Neuron (in vitro differentiated cells): ENCODE measurements around the gene CHIT1.
"Not testable (repeated sequence)": the region's sequence is repeated elsewhere in the genome, so short reads cannot be mapped to it uniquely, and the experiment has no call there.

Experiments
- H2AFZ ChIP-seq: one replicate; pipeline ENCODE4 v1.6.1; 2013; ENCODE audit warnings: low read depth, mild to moderate bottlenecking, inconsistent platforms, low read length, moderate library complexity
- H3K27me3 ChIP-seq: one replicate; pipeline ENCODE4 v1.6.1; 2013; ENCODE audit warnings: low read length; ENCODE audit not compliant: insufficient read depth
- H3K36me3 ChIP-seq: one replicate; pipeline ENCODE4 v1.6.1; 2013; ENCODE audit warnings: low read length; ENCODE audit not compliant: insufficient read depth
- H3K4me1 ChIP-seq: one replicate; pipeline ENCODE4 v1.6.1; 2013; ENCODE audit warnings: low read length; ENCODE audit not compliant: insufficient read depth
- H3K4me3 ChIP-seq: 2 replicates; pipeline ENCODE4 v1.5.1; 2013; ENCODE audit warnings: mild to moderate bottlenecking, low read length, moderate library complexity
- H3K9me3 ChIP-seq: one replicate; pipeline ENCODE4 v1.6.1; 2013; ENCODE audit warnings: low read length

CHIT1 gene

GRCh38 chr1:203271018-203271743, 41.7 kb upstream of the CHIT1 start:
- Histone ChIP-seq H3K36me3 (no peaks in the 10 kb centered on the region), H3K4me1 (peaks cover 18% of the 10 kb centered on the region), H3K27me3 (no peaks in the 10 kb centered on the region), H3K9me3 (no peaks in the 10 kb centered on the region), H3K4me3 (no peak overlapping the region), H2AFZ (peak overlapping the region; percentile 21)

GRCh38 chr1:203270448-203270847, 41.0 kb upstream of the CHIT1 start:
- Histone ChIP-seq H2AFZ (peak overlapping the region; percentile 21), H3K9me3 (no peaks in the 10 kb centered on the region), H3K4me3 (no peak overlapping the region), H3K27me3 (no peaks in the 10 kb centered on the region), H3K4me1 (peaks cover 18% of the 10 kb centered on the region), H3K36me3 (no peaks in the 10 kb centered on the region)

GRCh38 chr1:203269654-203270020, 40.2 kb upstream of the CHIT1 start:
- Histone ChIP-seq H2AFZ (no peak overlapping the region), H3K4me1 (peaks cover 16% of the 10 kb centered on the region), H3K36me3 (no peaks in the 10 kb centered on the region), H3K4me3 (no peak overlapping the region), H3K27me3 (no peaks in the 10 kb centered on the region), H3K9me3 (no peaks in the 10 kb centered on the region)

GRCh38 chr1:203268901-203269653, 39.6 kb upstream of the CHIT1 start:
- Histone ChIP-seq H3K27me3 (no peaks in the 10 kb centered on the region), H3K9me3 (no peaks in the 10 kb centered on the region), H3K4me1 (peaks cover 13% of the 10 kb centered on the region), H3K4me3 (no peak overlapping the region), H3K36me3 (no peaks in the 10 kb centered on the region), H2AFZ (no peak overlapping the region)

- H2AFZ ChIP-seq: no peak overlapping the region
- H3K4me3 ChIP-seq: no peak overlapping the region
- no peaks in the 10 kb centered on the region for H3K27me3 ChIP-seq
- H3K9me3 ChIP-seq: no peaks in the 10 kb centered on the region
- peaks cover 3% of the 10 kb centered on the region for H3K4me1 ChIP-seq
- no peaks in the 10 kb centered on the region for H3K36me3 ChIP-seq
Measured at GRCh38 chr1:203267912-203268311, 38.4 kb upstream of the CHIT1 start.

GRCh38 chr1:203267347-203267846, 37.9 kb upstream of the CHIT1 start:
- no peaks in the 10 kb centered on the region for H3K36me3 ChIP-seq
- no peak overlapping the region for H2AFZ ChIP-seq
- no peaks in the 10 kb centered on the region for H3K9me3 ChIP-seq
- H3K4me1 ChIP-seq: peaks cover 3% of the 10 kb centered on the region
- no peaks in the 10 kb centered on the region for H3K27me3 ChIP-seq
- H3K4me3 ChIP-seq: peak overlapping the region; percentile 44

- not testable (repeated sequence) for H3K4me3 ChIP-seq, H3K36me3 ChIP-seq, H3K9me3 ChIP-seq, H3K4me1 ChIP-seq, H2AFZ ChIP-seq, H3K27me3 ChIP-seq
Measured at GRCh38 chr1:203266140-203266539, 36.7 kb upstream of the CHIT1 start.

- Histone ChIP-seq H3K4me1 (no peaks in the 10 kb centered on the region), H3K4me3 (no peak overlapping the region), H2AFZ (no peak overlapping the region), H3K9me3 (no peaks in the 10 kb centered on the region), H3K27me3 (no peaks in the 10 kb centered on the region), H3K36me3 (no peaks in the 10 kb centered on the region)
Measured at GRCh38 chr1:203265541-203265940, 36.1 kb upstream of the CHIT1 start.

- Histone ChIP-seq H2AFZ (no peak overlapping the region), H3K9me3 (no peaks in the 10 kb centered on the region), H3K4me3 (no peak overlapping the region), H3K36me3 (no peaks in the 10 kb centered on the region), H3K4me1 (no peaks in the 10 kb centered on the region), H3K27me3 (no peaks in the 10 kb centered on the region)
Measured at GRCh38 chr1:203264052-203264501, 34.6 kb upstream of the CHIT1 start.

GRCh38 chr1:203263496-203263895, 34.0 kb upstream of the CHIT1 start:
- H3K27me3 ChIP-seq: no peaks in the 10 kb centered on the region
- no peak overlapping the region for H2AFZ ChIP-seq
- no peak overlapping the region for H3K4me3 ChIP-seq
- no peaks in the 10 kb centered on the region for H3K4me1 ChIP-seq
- no peaks in the 10 kb centered on the region for H3K9me3 ChIP-seq
- no peaks in the 10 kb centered on the region for H3K36me3 ChIP-seq

GRCh38 chr1:203256636-203257035, 27.2 kb upstream of the CHIT1 start:
- not testable (repeated sequence) for H3K36me3 ChIP-seq, H2AFZ ChIP-seq, H3K27me3 ChIP-seq

GRCh38 chr1:203254782-203255181, 25.3 kb upstream of the CHIT1 start:
- H3K36me3 ChIP-seq, H3K4me3 ChIP-seq, H3K4me1 ChIP-seq, H3K9me3 ChIP-seq, H3K27me3 ChIP-seq, H2AFZ ChIP-seq: not testable (repeated sequence)

More at GRCh38 chr1:203256636-203257035, 27.2 kb upstream of the CHIT1 start:
- not testable (repeated sequence) for H3K9me3 ChIP-seq, H3K4me3 ChIP-seq, H3K4me1 ChIP-seq

GRCh38 chr1:203252678-203253077, 23.2 kb upstream of the CHIT1 start:
- H3K9me3 ChIP-seq: peaks cover 6% of the 10 kb centered on the region
- H3K27me3 ChIP-seq: no peaks in the 10 kb centered on the region
- H3K36me3 ChIP-seq: no peaks in the 10 kb centered on the region
- no peaks in the 10 kb centered on the region for H3K4me1 ChIP-seq
- H2AFZ ChIP-seq: no peak overlapping the region
- H3K4me3 ChIP-seq: no peak overlapping the region
